HepG2 (cell line): ENCODE data around the gene USH2A. TPM values are rescaled to one million over a fixed set of nuclear protein-coding genes. Genes with fewer than 3 reads are reported as not detected.

Source experiments
- ATAC-seq: fragments of 200-7000 bp; cut with Tn5 transposase; 3 replicates; pipeline ENCODE4 v1.9.1; 2020; ENCODE audit warnings: mild to moderate bottlenecking, moderate library complexity
- BruUV-seq: library from RNA; stranded (reverse); fragments of 400-500 nt; replicated peaks from 2 replicates; lab custom pipeline; 2021; lab: Mats Ljungman, UMichigan
- CTCF ChIA-PET: fragments of 300-600 bp; formaldehyde crosslinking; extraction: SDS; loops from one replicate; lab custom pipeline; 2021; ENCODE audit warnings: low total read pairs, inconsistent platforms, low intra/inter-chr PET ratio; lab: Yijun Ruan, JAX
- POLR2A ChIA-PET: fragments of 350-600 bp; sonication (Branson Sonifier 250); formaldehyde crosslinking; loops from one replicate; lab custom pipeline; 2020; ENCODE audit warnings: antibody characterized with exemption, inconsistent platforms; lab: Yijun Ruan, JAX
- DNase-seq: peaks from one replicate; pipeline ENCODE4 v3.0.0-alpha.2; 2015; ENCODE audit warnings: low spot score
- FAIRE-seq: peaks from 3 replicates; lab custom pipeline; 2011; peaks lifted over from hg19 to GRCh38; lab: Jason Lieb, UNC
- H2AFZ ChIP-seq: one replicate; pipeline ENCODE4 v1.6.1; 2011; ENCODE audit warnings: low read length, inconsistent platforms
- H3K27ac ChIP-seq: fragments of 300-600 bp; 3 replicates; pipeline ENCODE4 v1.8.0; 2011; ENCODE audit warnings: mixed run types, mild to moderate bottlenecking, mixed read lengths, low read length, inconsistent platforms; ENCODE audit not compliant: insufficient read depth; ENCODE audit errors: extremely low read length
- H3K27me3 ChIP-seq, 2 experiments: fragments of 200-600 bp in 1 of 2; 2 replicates in 1 of 2; 3 replicates in 1 of 2; pipeline versions ENCODE4 v1.6.0 to v1.8.0; 2011; ENCODE audit warnings: low read length in 2 of 2, mild to moderate bottlenecking in 2 of 2, moderate library complexity in 2 of 2, inconsistent platforms in 1 of 2; ENCODE audit not compliant: insufficient read depth in 2 of 2, control insufficient read depth in 1 of 2
- H3K36me3 ChIP-seq, 2 experiments: fragments of 200-600 bp in 1 of 2; replicated peaks in 1 of 2; 2 replicates in 1 of 2; 3 replicates in 1 of 2; pipeline versions ENCODE4 v1.5.1 to v1.8.0; 2011; ENCODE audit warnings: low read length in 2 of 2, inconsistent platforms in 1 of 2; ENCODE audit not compliant: insufficient read depth in 2 of 2, control insufficient read depth in 1 of 2
- H3K4me1 ChIP-seq: 2 replicates; pipeline ENCODE4 v1.5.1; 2012; ENCODE audit warnings: low read length, inconsistent platforms; ENCODE audit not compliant: insufficient read depth
- H3K4me2 ChIP-seq: 2 replicates; pipeline ENCODE4 v1.6.0; 2011; ENCODE audit warnings: low read depth, low read length, inconsistent platforms
- H3K4me3 ChIP-seq, 3 experiments: fragments of 200-600 bp in 1 of 3; sonication (generic), shearing (Covaris generic) in 1 of 3; replicated peaks in 1 of 3; 2 replicates each; pipeline ENCODE4 v1.5.1; 2011 to 2016; ENCODE audit warnings: low read length in 3 of 3, inconsistent platforms in 2 of 3, low read depth in 2 of 3, mild to moderate bottlenecking in 2 of 3, control low read depth in 1 of 3, mixed read lengths in 1 of 3; ENCODE audit not compliant: insufficient read depth in 1 of 3
- H3K79me2 ChIP-seq: one replicate; pipeline ENCODE4 v1.6.1; 2011; ENCODE audit warnings: low read length, inconsistent platforms; ENCODE audit not compliant: insufficient read depth
- H3K9ac ChIP-seq: 2 replicates; pipeline ENCODE4 v1.6.0; 2011; ENCODE audit warnings: mild to moderate bottlenecking, low read depth, low read length, inconsistent platforms; ENCODE audit not compliant: insufficient read depth
- H3K9me3 ChIP-seq: 2 replicates; pipeline ENCODE4 v1.5.1; 2012; ENCODE audit warnings: mild to moderate bottlenecking, low read length
- H4K20me1 ChIP-seq: 2 replicates; pipeline ENCODE4 v1.6.0; 2011; ENCODE audit warnings: inconsistent platforms, mild to moderate bottlenecking, low read length, moderate library complexity; ENCODE audit not compliant: insufficient read depth
- CEBPB ChIP-seq: IDR thresholded peaks from 2 replicates; pipeline ENCODE4 v1.6.1; 2011; ENCODE audit warnings: low read depth, low read length, improper control_type of control experiment, borderline replicate concordance
- ELF1 ChIP-seq: sonication (generic); formaldehyde crosslinking; IDR thresholded peaks from 2 replicates; pipeline ENCODE4 v1.4.0; 2020; ENCODE audit warnings: missing genetic modification reagents
- IRF1 ChIP-seq: sonication (generic); formaldehyde crosslinking; IDR thresholded peaks from 2 replicates; pipeline ENCODE4 v1.4.0; 2020; ENCODE audit warnings: low read depth, mild to moderate bottlenecking, missing genetic modification reagents
- JDP2 ChIP-seq: sonication (generic); formaldehyde crosslinking; IDR thresholded peaks from 2 replicates; pipeline ENCODE4 v1.8.1; 2022; ENCODE audit warnings: missing genetic modification reagents, borderline replicate concordance
- NFKB2 ChIP-seq: sonication (generic); formaldehyde crosslinking; IDR thresholded peaks from 2 replicates; pipeline ENCODE4 v1.4.0; 2020; ENCODE audit warnings: missing genetic modification reagents, borderline replicate concordance
- NRL ChIP-seq: sonication (generic); formaldehyde crosslinking; IDR thresholded peaks from 2 replicates; pipeline ENCODE4 v1.5.0; 2020; ENCODE audit warnings: missing genetic modification reagents, mild to moderate bottlenecking, moderate library complexity, borderline replicate concordance
- PHF21A ChIP-seq: sonication (generic); formaldehyde crosslinking; IDR thresholded peaks from 2 replicates; pipeline ENCODE4 v1.5.0; 2020; ENCODE audit warnings: mild to moderate bottlenecking, missing genetic modification reagents
- SMYD3 ChIP-seq: sonication (generic); formaldehyde crosslinking; IDR thresholded peaks from 2 replicates; pipeline ENCODE4 v1.8.1; 2023; ENCODE audit warnings: mild to moderate bottlenecking, missing genetic modification reagents
- SRSF9 ChIP-seq: fragments of 200-400 bp; formaldehyde crosslinking; IDR thresholded peaks from 2 replicates; pipeline ENCODE4 v1.6.1; 2018; ENCODE audit warnings: borderline replicate concordance, mild to moderate bottlenecking, low read depth, low read length; ENCODE audit not compliant: insufficient read depth, poor library complexity, severe bottlenecking
- SYNCRIP ChIP-seq: fragments of 200-400 bp; formaldehyde crosslinking; IDR thresholded peaks from 2 replicates; pipeline ENCODE4 v1.6.1; 2018; ENCODE audit warnings: mild to moderate bottlenecking, low read depth, low read length; ENCODE audit not compliant: insufficient read depth
- TFAP4 ChIP-seq: sonication (generic); IDR thresholded peaks from 2 replicates; pipeline ENCODE4 v1.6.1; 2016; ENCODE audit warnings: low read depth, borderline replicate concordance
- THRA ChIP-seq: sonication (generic); formaldehyde crosslinking; IDR thresholded peaks from 2 replicates; pipeline ENCODE4 v1.4.0; 2020; ENCODE audit warnings: missing genetic modification reagents, borderline replicate concordance
- YEATS2 ChIP-seq: sonication (generic); formaldehyde crosslinking; IDR thresholded peaks from 2 replicates; pipeline ENCODE4 v1.4.0; 2020; ENCODE audit warnings: missing genetic modification reagents, borderline replicate concordance
- ZNF143 ChIP-seq: sonication (generic); formaldehyde crosslinking; IDR thresholded peaks from 2 replicates; pipeline ENCODE4 v1.4.0; 2020; ENCODE audit warnings: missing genetic modification reagents
- ZNF597 ChIP-seq: sonication (generic); formaldehyde crosslinking; IDR thresholded peaks from 2 replicates; pipeline ENCODE4 v1.5.0; 2020; ENCODE audit warnings: missing genetic modification reagents
- ZNF670 ChIP-seq: sonication (generic); formaldehyde crosslinking; IDR thresholded peaks from 2 replicates; pipeline ENCODE4 v1.8.0; 2022; ENCODE audit warnings: mild to moderate bottlenecking, missing genetic modification reagents, borderline replicate concordance
- ZNF691 ChIP-seq: sonication (generic); formaldehyde crosslinking; IDR thresholded peaks from 2 replicates; pipeline ENCODE4 v1.4.0; 2020; ENCODE audit warnings: missing genetic modification reagents, low read depth, mild to moderate bottlenecking, borderline replicate concordance
- ZNF775 ChIP-seq: sonication (generic); formaldehyde crosslinking; IDR thresholded peaks from 2 replicates; pipeline ENCODE4 v1.4.0; 2020; ENCODE audit warnings: missing genetic modification reagents, mild to moderate bottlenecking, moderate library complexity, borderline replicate concordance
- WGBS: methylation state at CpG from one replicate; pipeline ENCODE4 v1.1.6; 2017; ENCODE audit warnings: low lambda C conversion rate; 5-methylcytosine and 5-hydroxymethylcytosine counted together
- in situ Hi-C: cut with HindIII; loops from 2 replicates; pipeline ENCODE4 v1.10.0; 2017; ENCODE audit warnings: low pct_unique_long_range_greater_than_20kb; ENCODE audit not compliant: extremely low pct_ligation_motif_present
- intact Hi-C: fragments of 100-400 bp; cut with micrococcal nuclease; formaldehyde crosslinking; loops from one replicate; pipeline ENCODE4 v1.10.0; 2022; ENCODE audit not compliant: unreplicated experiment
- polyA plus RNA-seq, 8 experiments: library from polyadenylated mRNA; depleted of rRNA in 3 of 8; stranded (reverse) in 7 of 8; unstranded in 1 of 8; fragments of >200 nt; fragmentation: Illumina TruSeq in 4 of 8; extraction: Trizol in 4 of 8; gene quantifications; 2 replicates each; pipeline versions ENCODE4 v1.2.1 to v1.2.3, GENCODE V29; 2011 to 2016; ENCODE audit warnings: low read depth in 4 of 8, missing spikeins in 1 of 8, mixed read lengths in 1 of 8; ENCODE audit not compliant: insufficient read depth in 1 of 8
- total RNA-seq, 5 experiments: library from RNA; depleted of rRNA; stranded (reverse); fragments of >200 nt; fragmentation: Illumina TruSeq; extraction: Trizol; gene quantifications; 2 replicates each; pipeline ENCODE4 v1.2.3, GENCODE V29; 2016; ENCODE audit warnings: low read depth in 1 of 5

USH2A gene
- total and polyA plus RNA-seq, 2 of the 13 experiments (the other 11 are each of a cell fraction or from before 2014, with no cell fraction given) = 0.02 TPM; not detected in 1

- TF ChIP-seq IRF1 (CRISPR knock-in tag) (no peak), NRL (CRISPR knock-in tag) (no peak), THRA (no peak), SMYD3 (CRISPR knock-in tag) (no peak), CEBPB (no peak)
- TF ChIP-seq, all 625 proteins: peak for 0
Measured at GRCh38 chr1:215669806-215670491, 753.3 kb downstream of the USH2A start (continued).

- WGBS = 73% methylated on average over 2 of the region's 2 CpGs
- Histone ChIP-seq H3K27ac (no peak overlapping the region), H3K27me3 (no peaks in the 10 kb centered on the region), H3K9me3 (no peaks in the 10 kb centered on the region), H3K36me3 (no peaks in the 10 kb centered on the region), H3K4me2 (no peak overlapping the region), H3K79me2 (no peaks in the 10 kb centered on the region), H3K4me3 (no peak overlapping the region), H3K9ac (no peak overlapping the region), H4K20me1 (no peaks in the 10 kb centered on the region), H3K4me1 (no peaks in the 10 kb centered on the region), H2AFZ (no peak overlapping the region)
- in situ Hi-C loops = no loop called here
- no peak for ATAC-seq
- ChIA-PET POLR2A (no interaction called here), CTCF (no interaction called here)
- intact Hi-C loops = no loop called here
- BruUV-seq = no TSS peak
- DNase-seq = no peak
- no peak for FAIRE-seq
- TF ChIP-seq NFKB2 = no peak
- no peak for TF ChIP-seq ZNF670 (CRISPR knock-in tag)
- no peak for TF ChIP-seq JDP2 (CRISPR knock-in tag)
- TF ChIP-seq YEATS2 (CRISPR knock-in tag) = no peak
- TF ChIP-seq SRSF9 = no peak
- no peak for TF ChIP-seq PHF21A
- no peak for TF ChIP-seq SYNCRIP
- TF ChIP-seq ELF1 (CRISPR knock-in tag) = no peak
- TF ChIP-seq ZNF143 = no peak
- no peak for TF ChIP-seq ZNF597 (CRISPR knock-in tag)
- TF ChIP-seq TFAP4 = no peak
- no peak for TF ChIP-seq ZNF691 (CRISPR knock-in tag)
- TF ChIP-seq ZNF775 = no peak
Measured at GRCh38 chr1:215667761-215668160, 755.5 kb downstream of the USH2A start.
